HL-60 (cell line): ENCODE data around the gene DOCK10.

Source experiments
- DNase-seq, 2 experiments: peaks; one replicate each; pipeline ENCODE4 v3.0.0-alpha.2; 2010 to 2020; ENCODE audit warnings: low read depth in 1 of 2, low spot score in 1 of 2
- H3K27ac ChIP-seq: fragments of 250-450 bp; sonication (Bioruptor Pico); replicated peaks from 2 replicates; pipeline ENCODE4 v1.5.1; 2020; ENCODE audit warnings: mild to moderate bottlenecking, moderate library complexity
- H3K27me3 ChIP-seq: fragments of 250-450 bp; sonication (Bioruptor Pico); 2 replicates; pipeline ENCODE4 v1.5.1; 2021; ENCODE audit warnings: mild to moderate bottlenecking, moderate library complexity; ENCODE audit not compliant: insufficient read depth, poor library complexity, severe bottlenecking
- H3K4me3 ChIP-seq: replicated peaks from 2 replicates; pipeline ENCODE4 v1.5.1; 2011; ENCODE audit warnings: mild to moderate bottlenecking, control low read depth, low read length; ENCODE audit not compliant: insufficient read depth
- GABPA ChIP-seq: IDR thresholded peaks from 2 replicates; pipeline ENCODE4 v1.6.1; 2012; ENCODE audit warnings: low read depth
- POLR2AphosphoS5 ChIP-seq: IDR thresholded peaks from 2 replicates; pipeline ENCODE4 v1.6.1; 2012; ENCODE audit warnings: low read depth
- REST ChIP-seq: IDR thresholded peaks from 2 replicates; pipeline ENCODE4 v1.6.1; 2012; ENCODE audit warnings: low read depth; ENCODE audit not compliant: insufficient replicate concordance
- SPI1 ChIP-seq: IDR thresholded peaks from 2 replicates; pipeline ENCODE4 v1.6.1; 2012; ENCODE audit warnings: low read depth, mild to moderate bottlenecking, borderline replicate concordance
- TF ChIP-seq, protein P1 (sequence below): IDR thresholded peaks from one replicate; pipeline ENCODE4 v1.5.1; 2011; ENCODE audit warnings: low read length, control low read depth, inconsistent platforms; ENCODE audit not compliant: insufficient read depth

The DOCK10 gene

GRCh38 chr2:225017713-225018112 lies 24.6 kb downstream of the DOCK10 start:
- Histone ChIP-seq H3K27me3 (no peaks in the 10 kb centered on the region), H3K27ac (no peak overlapping the region), H3K4me3 (no peak overlapping the region)
- no peak for TF ChIP-seq POLR2AphosphoS5
- TF ChIP-seq, protein P1, sequence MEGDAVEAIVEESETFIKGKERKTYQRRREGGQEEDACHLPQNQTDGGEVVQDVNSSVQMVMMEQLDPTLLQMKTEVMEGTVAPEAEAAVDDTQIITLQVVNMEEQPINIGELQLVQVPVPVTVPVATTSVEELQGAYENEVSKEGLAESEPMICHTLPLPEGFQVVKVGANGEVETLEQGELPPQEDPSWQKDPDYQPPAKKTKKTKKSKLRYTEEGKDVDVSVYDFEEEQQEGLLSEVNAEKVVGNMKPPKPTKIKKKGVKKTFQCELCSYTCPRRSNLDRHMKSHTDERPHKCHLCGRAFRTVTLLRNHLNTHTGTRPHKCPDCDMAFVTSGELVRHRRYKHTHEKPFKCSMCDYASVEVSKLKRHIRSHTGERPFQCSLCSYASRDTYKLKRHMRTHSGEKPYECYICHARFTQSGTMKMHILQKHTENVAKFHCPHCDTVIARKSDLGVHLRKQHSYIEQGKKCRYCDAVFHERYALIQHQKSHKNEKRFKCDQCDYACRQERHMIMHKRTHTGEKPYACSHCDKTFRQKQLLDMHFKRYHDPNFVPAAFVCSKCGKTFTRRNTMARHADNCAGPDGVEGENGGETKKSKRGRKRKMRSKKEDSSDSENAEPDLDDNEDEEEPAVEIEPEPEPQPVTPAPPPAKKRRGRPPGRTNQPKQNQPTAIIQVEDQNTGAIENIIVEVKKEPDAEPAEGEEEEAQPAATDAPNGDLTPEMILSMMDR: no peak
- no peak for TF ChIP-seq GABPA
- TF ChIP-seq REST: no peak
- TF ChIP-seq SPI1: no peak
- DNase-seq: no peak

DNA sequence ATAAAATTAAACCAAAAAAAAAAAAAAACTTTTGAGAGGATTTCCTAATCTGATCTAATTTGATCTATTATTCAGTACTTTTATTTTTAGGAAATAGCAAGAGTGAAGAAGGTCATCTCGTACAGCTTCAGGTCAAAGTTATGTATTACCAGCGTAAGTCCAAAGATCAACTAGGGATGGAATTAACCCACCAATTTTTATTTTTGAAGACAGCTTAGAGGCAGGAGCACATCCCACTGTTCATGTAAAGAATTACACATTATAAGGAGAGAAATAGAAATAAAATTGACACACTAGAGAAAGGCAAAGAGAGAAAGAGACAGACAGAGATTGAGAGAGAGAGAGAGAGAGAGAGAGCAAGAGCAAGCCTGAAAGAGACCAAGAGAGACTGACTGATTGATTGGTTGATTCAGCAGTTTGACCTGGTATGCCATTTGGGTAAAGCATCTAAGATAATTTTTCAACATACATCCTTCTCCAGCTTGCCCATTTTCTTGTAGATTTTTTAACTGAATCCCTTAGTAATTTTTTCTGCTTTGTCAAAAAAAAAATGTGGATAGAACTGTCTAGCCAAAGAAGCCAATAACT lies 25.1 kb downstream of the DOCK10 start:
- no peaks in the 10 kb centered on the region for H3K27me3 ChIP-seq
- H3K27ac ChIP-seq: no peak overlapping the region
- DNase-seq: no peak
- TF ChIP-seq POLR2AphosphoS5: no peak
- no peak for TF ChIP-seq GABPA
- TF ChIP-seq REST: no peak
- TF ChIP-seq SPI1: no peak
- no peak overlapping the region for H3K4me3 ChIP-seq

- no peak for DNase-seq
- no peaks in the 10 kb centered on the region for H3K27me3 ChIP-seq
- no peak overlapping the region for H3K4me3 ChIP-seq
- TF ChIP-seq POLR2AphosphoS5 (no peak), SPI1 (no peak), GABPA (no peak), REST (no peak)
- TF ChIP-seq, protein P1: no peak
- no peak overlapping the region for H3K27ac ChIP-seq
Observed at GRCh38 chr2:225013425-225014365, 28.6 kb downstream of the DOCK10 start.
